ENCODE data around the gene PHYKPL. TPM values are rescaled to one million over a fixed set of nuclear protein-coding genes. Genes with fewer than 3 reads are reported as not detected.

PHYKPL gene
- polyA plus RNA-seq, 1 experiment: 33.4 TPM

GRCh38 chr5:178234750-178235587 is 2.4 kb upstream of the PHYKPL start:
- no peaks in the 10 kb centered on the region; the same call in 1 of the 2 replicates for H3K9me3 ChIP-seq (ENCODE audit: control insufficient read depth, insufficient read depth, low read length)
- TF ChIP-seq CTCF (IDR thresholded peaks at IDR 0.05; ENCODE audit: low read depth, low read length): peak; percentile 71
- ChIA-PET POLR2A (interaction anchor here (0.7 to 1.0 kb wide), 2 partner anchors 31 to 1389 kb away, joined by 3 to 7 read pairs; partner anchors contain the start of genes HNRNPAB and HNRNPH1), CTCF (interaction anchor here (0.5 to 1.6 kb wide), 12 partner anchors 9 to 366 kb away, joined by 3 to 10 read pairs (median 6); partner anchors contain the start of gene COL23A1)
- H3K27ac ChIP-seq (ENCODE audit: low read depth, low read length): no peak overlapping the region
- no peak overlapping the region for H3K4me3 ChIP-seq (ENCODE audit: low read depth, low read length)
- no peaks in the 10 kb centered on the region for H3K27me3 ChIP-seq (ENCODE audit: control insufficient read depth, insufficient read depth, low read length)
- no peak for DNase-seq (ENCODE audit: low read depth, low spot score)

GRCh38 chr5:178234121-178234749 is 1.6 kb upstream of the PHYKPL start:
- POLR2A ChIA-PET: interaction anchor here (0.7 kb wide), 2 partner anchors 9 to 394 kb away, joined by 3 to 4 read pairs; no protein-coding TSS in a partner anchor
- Histone ChIP-seq H3K4me3 (ENCODE audit: low read depth, low read length) (no peak overlapping the region), H3K27me3 (ENCODE audit: control insufficient read depth, insufficient read depth, low read length) (no peaks in the 10 kb centered on the region), H3K27ac (ENCODE audit: low read depth, low read length) (no peak overlapping the region), H3K9me3 (ENCODE audit: control insufficient read depth, insufficient read depth, low read length) (no peaks in the 10 kb centered on the region; the same call in 1 of the 2 replicates)
- TF ChIP-seq CTCF (IDR thresholded peaks at IDR 0.05; ENCODE audit: low read depth, low read length): no peak
- CTCF ChIA-PET: interaction anchor here (0.8 to 1.6 kb wide), 11 partner anchors 9 to 367 kb away, joined by 3 to 10 read pairs (median 5); partner anchors contain the start of gene COL23A1
- no peak for DNase-seq (ENCODE audit: low read depth, low spot score)

- Histone ChIP-seq H3K27me3 (ENCODE audit: control insufficient read depth, insufficient read depth, low read length) (no peaks in the 10 kb centered on the region), H3K4me3 (ENCODE audit: low read depth, low read length) (peak overlapping the region; percentile 86), H3K27ac (ENCODE audit: low read depth, low read length) (peak overlapping the region; percentile 47), H3K9me3 (ENCODE audit: control insufficient read depth, insufficient read depth, low read length) (no peaks in the 10 kb centered on the region; the same call in 1 of the 2 replicates)
- no peak for DNase-seq (ENCODE audit: low read depth, low spot score)
- ChIA-PET POLR2A (interaction anchor here (0.7 to 2.3 kb wide), 3 partner anchors 12 to 29 kb away, joined by 5 to 12 read pairs (median 6); partner anchors contain the start of gene HNRNPAB), CTCF (no interaction called here)
- no peak for TF ChIP-seq CTCF (IDR thresholded peaks at IDR 0.05; ENCODE audit: low read depth, low read length)
These were observed 373 bp upstream of the PHYKPL start for GRCh38 chr5:178232920-178233429.

- Histone ChIP-seq H3K27me3 (ENCODE audit: control insufficient read depth, insufficient read depth, low read length) (no peaks in the 10 kb centered on the region), H3K9me3 (ENCODE audit: control insufficient read depth, insufficient read depth, low read length) (peaks cover 10% of the 10 kb centered on the region), H3K4me3 (ENCODE audit: low read depth, low read length) (peak overlapping the region; percentile 86), H3K27ac (ENCODE audit: low read depth, low read length) (peak overlapping the region; percentile 57)
- TF ChIP-seq CTCF (IDR thresholded peaks at IDR 0.05; ENCODE audit: low read depth, low read length): no peak
- CTCF ChIA-PET: interaction anchor here (0.8 kb wide), 1 partner anchor 26 kb away, joined by 3 read pairs; no protein-coding TSS in a partner anchor
- no peak for DNase-seq (ENCODE audit: low read depth, low spot score)
- POLR2A ChIA-PET: interaction anchor here (2.3 kb wide), 1 partner anchor 27 kb away, joined by 12 read pairs; the partner anchor contains the start of gene HNRNPAB
These were observed 971 bp downstream of the PHYKPL start for GRCh38 chr5:178231539-178232123.
